GM12865 (cell line): ENCODE results near the gene MDP1.

Experiments used
- DNase-seq: peaks from one replicate; pipeline ENCODE4 v3.0.0; 2010; ENCODE audit warnings: low read depth
- H3K4me3 ChIP-seq: 2 replicates; pipeline ENCODE4 v1.5.1; 2011; ENCODE audit warnings: mild to moderate bottlenecking, low read depth, low read length, control low read depth
- CTCF ChIP-seq: IDR thresholded peaks from 2 replicates; pipeline ENCODE4 v1.5.1; 2011; ENCODE audit warnings: low read length, control low read depth, low read depth, inconsistent platforms; ENCODE audit not compliant: insufficient read depth; ENCODE audit errors: missing control alignments

The MDP1 gene

GRCh38 chr14:24255931-24256711 lies 40.3 kb upstream of the MDP1 start:
- TF ChIP-seq CTCF = no peak
- DNase-seq = no peak
- no peak overlapping the region for H3K4me3 ChIP-seq

- H3K4me3 ChIP-seq = no peak overlapping the region
- no peak for TF ChIP-seq CTCF
- DNase-seq = no peak
Observed at GRCh38 chr14:24255438-24255837, 39.6 kb upstream of the MDP1 start.

- no peak overlapping the region for H3K4me3 ChIP-seq
- DNase-seq = no peak
- no peak for TF ChIP-seq CTCF
Observed at GRCh38 chr14:24254630-24255392, 38.9 kb upstream of the MDP1 start.

GRCh38 chr14:24253936-24254335 lies 38.1 kb upstream of the MDP1 start:
- no peak for TF ChIP-seq CTCF
- H3K4me3 ChIP-seq = no peak overlapping the region
- DNase-seq = no peak

GRCh38 chr14:24252289-24253124 lies 36.6 kb upstream of the MDP1 start:
- H3K4me3 ChIP-seq = no peak overlapping the region
- DNase-seq = no peak
- no peak for TF ChIP-seq CTCF

GRCh38 chr14:24251880-24252288 lies 36.0 kb upstream of the MDP1 start:
- no peak for TF ChIP-seq CTCF
- no peak for DNase-seq
- no peak overlapping the region for H3K4me3 ChIP-seq
